ENCODE results near the gene RNF213.
"Not testable (repeated sequence)": the region's sequence is repeated elsewhere in the genome, so short reads cannot be mapped to it uniquely, and the experiment has no call there.

Gene RNF213

GRCh38 chr17:80225230-80225629, 35.4 kb upstream of the RNF213 start:
- no peak for DNase-seq

DNA sequence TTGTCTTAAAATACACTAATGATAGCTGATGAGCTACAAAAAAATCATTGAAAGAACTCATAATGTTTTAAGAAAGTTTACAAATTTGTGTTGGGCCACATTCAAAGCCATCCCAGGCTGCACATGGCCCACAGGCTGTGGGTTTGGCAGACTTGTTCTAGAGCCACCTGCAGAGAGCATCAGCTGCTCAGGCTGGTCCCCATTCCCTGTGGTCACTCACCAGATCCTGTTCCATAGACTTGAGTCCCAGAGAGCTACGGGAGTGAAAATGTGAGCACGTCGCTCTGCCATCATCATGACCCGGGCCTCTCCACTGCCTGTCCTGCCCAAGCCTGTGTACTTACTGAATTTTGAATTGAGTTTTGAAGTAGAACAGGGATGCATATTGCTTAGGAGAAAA, 33.5 kb upstream of the RNF213 start:
- DNase-seq = no peak

- DNase-seq = no peak
Observed at GRCh38 chr17:80227666-80228065, 33.0 kb upstream of the RNF213 start.

DNA sequence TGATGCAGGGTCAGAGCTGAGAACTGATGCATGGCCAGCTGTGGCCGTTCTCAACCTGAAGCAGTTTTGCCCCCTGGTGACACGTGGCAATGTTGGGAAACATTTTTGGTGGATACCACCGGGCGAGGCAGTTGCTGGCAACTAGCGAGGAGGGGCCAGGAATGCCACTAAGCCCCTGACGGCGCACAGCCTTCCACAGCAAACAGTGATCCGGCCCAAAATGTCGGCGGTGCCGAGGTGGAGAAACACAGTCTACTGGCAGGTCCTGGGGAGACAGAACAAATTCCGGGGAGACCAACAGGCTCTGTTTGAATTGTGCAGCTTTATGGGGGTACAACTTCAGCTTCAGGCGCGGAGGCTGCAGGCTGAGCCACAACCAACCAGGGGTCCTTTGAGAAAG, 32.2 kb upstream of the RNF213 start:
- no peak for DNase-seq

GRCh38 chr17:80229011-80229410, 31.6 kb upstream of the RNF213 start:
- no peak for DNase-seq

GRCh38 chr17:80232438-80232837, 28.2 kb upstream of the RNF213 start:
- DNase-seq = no peak

DNA sequence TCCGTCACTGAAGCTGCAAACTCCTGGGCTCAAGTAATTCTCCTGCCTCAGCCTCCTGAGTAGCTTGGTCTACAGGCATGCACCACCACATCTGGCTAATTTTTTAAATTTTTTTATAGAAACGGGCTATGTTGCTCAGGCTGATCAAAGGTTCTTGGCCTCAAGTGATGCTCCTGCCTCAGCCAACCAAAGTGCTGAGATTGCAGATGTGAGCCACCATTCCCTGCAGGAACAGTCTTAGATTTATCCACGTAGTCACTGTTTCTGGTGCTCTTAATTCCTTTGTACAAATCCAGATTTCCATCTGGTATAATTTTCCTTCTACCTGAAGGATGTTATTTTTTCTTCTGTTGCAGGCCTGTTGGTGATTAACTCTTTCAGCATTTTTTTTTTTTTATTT, 27.4 kb upstream of the RNF213 start:
- DNase-seq = no peak

GRCh38 chr17:80236911-80237310, 23.7 kb upstream of the RNF213 start:
- no peak for DNase-seq

GRCh38 chr17:80237386-80237785, 23.3 kb upstream of the RNF213 start:
- DNase-seq = no peak

GRCh38 chr17:80242505-80242904, 18.1 kb upstream of the RNF213 start:
- no peak for DNase-seq

DNA sequence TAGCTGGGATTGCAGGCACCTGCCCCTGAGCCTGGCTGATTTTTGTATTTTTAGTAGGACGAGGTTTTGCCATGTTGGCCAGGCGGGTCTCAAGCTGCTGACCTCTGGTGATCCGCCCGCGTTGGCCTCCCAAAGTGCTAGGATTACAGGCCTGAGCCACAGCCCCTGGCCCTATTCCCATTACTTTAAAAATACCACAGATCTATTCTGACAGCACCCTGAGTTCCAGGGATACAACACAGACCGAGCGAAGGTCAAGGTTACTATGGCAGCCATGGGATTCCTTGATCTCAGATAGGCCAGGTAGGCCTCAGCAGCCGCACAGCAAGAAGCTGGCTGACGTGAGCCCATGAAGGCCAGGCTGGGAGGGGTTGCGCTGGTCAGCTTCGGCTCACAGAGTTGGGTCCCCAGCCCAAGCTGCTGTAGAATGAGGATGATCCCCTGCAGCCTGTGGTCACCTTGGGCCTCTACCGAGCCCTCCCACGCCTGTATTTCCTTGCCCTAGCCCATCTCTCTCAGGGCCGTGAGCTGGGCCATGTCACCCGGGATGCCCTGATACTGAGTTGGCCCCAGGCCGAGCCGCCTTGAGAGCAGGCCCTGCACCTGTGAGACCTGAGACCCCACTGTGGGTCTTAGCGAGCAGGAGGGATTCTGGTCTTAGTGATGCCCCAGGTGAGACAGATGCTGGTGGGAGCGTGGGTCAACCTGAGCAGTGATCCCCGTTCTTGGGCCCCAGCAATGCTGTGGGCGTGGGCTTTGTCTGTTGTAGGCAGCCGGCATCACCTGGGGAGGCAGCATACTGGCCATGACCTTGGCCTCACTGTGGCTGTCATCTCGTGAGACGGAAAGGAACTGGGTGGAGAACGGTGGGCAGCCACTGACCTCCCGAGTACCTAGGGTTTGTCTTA, 16.9 kb upstream of the RNF213 start:
- no peak for DNase-seq

- DNase-seq = not testable (repeated sequence)
Observed at GRCh38 chr17:80244448-80244847, 16.2 kb upstream of the RNF213 start.

DNA sequence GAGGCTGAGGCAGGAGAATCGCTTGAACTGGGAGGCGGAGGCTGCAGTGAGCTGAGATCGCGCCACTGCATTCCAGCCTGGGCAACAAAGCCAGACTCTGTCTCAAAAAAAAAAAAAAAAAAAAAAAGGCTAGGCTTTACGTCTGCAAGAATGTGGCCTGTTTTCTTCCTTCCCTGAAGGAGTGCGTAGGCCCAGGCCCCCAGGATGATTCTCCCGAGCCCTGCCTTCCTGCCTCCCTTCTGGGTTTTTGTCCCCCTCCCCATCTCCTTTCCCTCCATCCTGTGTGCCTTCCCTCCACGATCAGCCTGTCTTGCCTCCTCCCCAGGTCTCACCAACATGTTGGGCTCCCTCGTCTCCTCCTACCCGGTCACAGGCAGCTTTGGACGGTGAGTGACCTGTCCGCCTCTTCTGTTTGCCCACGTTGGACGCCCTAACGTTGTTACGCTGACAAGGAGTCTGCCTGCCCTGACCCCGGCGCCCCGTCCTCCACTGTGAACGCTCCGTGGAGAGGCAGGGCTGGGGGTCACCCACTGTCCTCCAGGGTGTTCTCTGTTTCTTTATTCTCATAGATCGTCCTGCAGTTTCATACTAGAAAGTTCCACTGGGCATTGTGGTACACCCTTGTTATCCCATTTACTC, 15.7 kb upstream of the RNF213 start:
- DNase-seq = no peak

GRCh38 chr17:80245566-80246265, 14.9 kb upstream of the RNF213 start:
- no peak for DNase-seq

DNA sequence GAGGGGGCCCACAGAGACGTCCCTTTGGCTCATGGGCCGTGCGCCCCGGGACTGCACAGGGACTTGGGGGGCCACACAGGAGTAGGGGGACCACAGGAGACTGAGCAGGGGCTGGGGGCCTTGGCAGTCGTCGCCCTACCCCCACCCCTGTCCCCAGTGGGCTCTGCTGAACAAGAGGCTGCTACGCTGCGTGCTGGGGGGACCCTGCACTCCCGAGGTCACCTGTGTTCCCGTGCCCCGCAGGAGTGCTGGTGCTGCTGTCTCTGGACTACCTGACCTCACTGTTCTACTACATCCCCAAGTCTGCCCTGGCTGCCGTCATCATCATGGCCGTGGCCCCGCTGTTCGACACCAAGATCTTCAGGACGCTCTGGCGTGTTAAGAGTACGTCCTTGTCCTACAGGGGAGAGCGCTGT, 14.4 kb upstream of the RNF213 start:
- DNase-seq = no peak

DNA sequence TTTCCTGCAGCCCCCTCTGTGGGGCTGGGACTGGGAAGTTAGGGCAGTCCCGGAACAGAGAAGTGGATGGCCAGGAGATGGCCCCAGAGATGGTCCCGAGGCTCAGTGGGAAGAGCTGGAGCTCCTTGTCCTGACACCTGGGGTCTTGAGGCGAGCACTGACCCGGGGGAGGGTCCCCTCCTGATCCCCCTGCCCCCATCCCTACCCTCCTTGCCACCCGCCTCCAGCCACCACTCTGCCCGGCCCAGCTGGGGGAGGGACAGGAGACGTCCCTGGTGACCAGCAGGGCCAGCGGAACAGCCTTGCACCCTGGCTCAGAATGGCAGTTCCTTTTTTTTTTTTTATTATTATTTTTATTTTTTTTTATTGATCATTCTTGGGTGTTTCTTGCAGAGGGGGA, 13.9 kb upstream of the RNF213 start:
- no peak for DNase-seq

DNA sequence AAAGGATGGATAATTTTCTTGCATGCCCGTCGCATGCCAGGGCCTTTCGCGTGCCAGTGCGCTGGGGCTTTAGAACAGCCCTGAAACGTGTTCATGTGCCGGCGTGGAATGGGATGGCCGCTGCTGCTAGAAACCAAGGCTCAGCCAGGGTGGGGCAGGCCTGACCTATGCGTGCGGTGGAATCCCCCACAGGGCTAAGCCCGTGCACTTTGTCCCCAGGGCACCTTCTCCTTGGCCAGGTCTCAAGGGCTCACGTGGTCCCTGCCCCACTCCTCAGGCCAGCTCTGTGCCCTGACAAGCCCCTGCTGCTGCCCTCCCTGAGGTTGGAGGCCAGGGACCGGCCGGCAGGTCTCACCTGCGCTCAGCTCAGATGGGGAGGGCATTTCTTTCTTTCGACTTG, 13.1 kb upstream of the RNF213 start:
- no peak for DNase-seq

DNA sequence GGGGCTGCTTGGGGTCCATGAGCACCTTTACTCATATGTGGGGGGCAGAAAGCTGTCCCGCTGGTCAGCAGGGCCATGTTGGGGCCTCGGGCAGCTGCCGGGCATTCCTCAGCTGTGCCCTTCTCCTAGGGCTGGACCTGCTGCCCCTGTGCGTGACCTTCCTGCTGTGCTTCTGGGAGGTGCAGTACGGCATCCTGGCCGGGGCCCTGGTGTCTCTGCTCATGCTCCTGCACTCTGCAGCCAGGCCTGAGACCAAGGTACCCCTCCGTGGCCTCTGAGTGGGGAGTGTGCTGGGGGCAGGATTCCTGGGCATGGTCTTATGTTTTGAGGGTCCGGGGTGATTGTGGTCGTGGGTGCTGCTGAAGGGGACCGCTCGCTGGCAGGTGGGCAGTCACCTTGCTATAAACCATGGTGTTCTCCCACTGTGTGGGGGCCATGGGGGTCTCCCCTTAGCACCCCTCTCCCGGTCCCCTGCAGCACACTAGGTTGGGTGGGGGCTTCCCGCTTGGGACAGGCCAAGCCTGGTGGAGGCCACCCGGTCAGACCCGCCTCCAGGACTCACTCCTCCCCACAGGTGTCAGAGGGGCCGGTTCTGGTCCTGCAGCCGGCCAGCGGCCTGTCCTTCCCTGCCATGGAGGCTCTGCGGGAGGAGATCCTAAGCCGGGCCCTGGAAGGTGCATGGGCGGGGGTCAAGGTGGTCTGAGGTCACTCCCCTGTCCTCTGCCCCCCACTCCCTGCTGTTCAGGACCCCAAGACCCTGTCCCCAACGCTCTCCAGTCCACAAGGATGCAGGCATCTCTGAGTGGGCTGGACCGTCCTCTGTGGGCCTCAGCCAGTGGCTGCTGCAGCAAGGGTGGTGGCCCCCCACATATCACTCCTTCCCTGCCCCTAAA, 12.4 kb upstream of the RNF213 start:
- no peak for DNase-seq

- no peak for DNase-seq
Observed at GRCh38 chr17:80248894-80249710, 11.6 kb upstream of the RNF213 start.

- DNase-seq = no peak
Observed at GRCh38 chr17:80251966-80252365, 8.7 kb upstream of the RNF213 start.

- DNase-seq = no peak
Observed at GRCh38 chr17:80252871-80253270, 7.8 kb upstream of the RNF213 start.
